LNCaP clone FGC (cell line): ENCODE data around the gene GPR37.

Source experiments
- DNase-seq: peaks from one replicate; pipeline ENCODE4 v3.0.0-alpha.2; 2011; ENCODE audit warnings: low read depth
- H3K4me3 ChIP-seq: 2 replicates; pipeline ENCODE4 v1.5.1; 2011; ENCODE audit warnings: mild to moderate bottlenecking, low read depth, low read length, control low read depth
- CTCF ChIP-seq: IDR thresholded peaks from 2 replicates; pipeline ENCODE4 v1.5.1; 2012; ENCODE audit warnings: mild to moderate bottlenecking; ENCODE audit not compliant: control insufficient read depth, insufficient read depth; ENCODE audit errors: extremely low read depth

Gene GPR37

GRCh38 chr7:124701955-124702354, 63.6 kb downstream of the GPR37 start:
- H3K4me3 ChIP-seq = no peak overlapping the region
- TF ChIP-seq CTCF = no peak
- peak; percentile 60 for DNase-seq

DNA sequence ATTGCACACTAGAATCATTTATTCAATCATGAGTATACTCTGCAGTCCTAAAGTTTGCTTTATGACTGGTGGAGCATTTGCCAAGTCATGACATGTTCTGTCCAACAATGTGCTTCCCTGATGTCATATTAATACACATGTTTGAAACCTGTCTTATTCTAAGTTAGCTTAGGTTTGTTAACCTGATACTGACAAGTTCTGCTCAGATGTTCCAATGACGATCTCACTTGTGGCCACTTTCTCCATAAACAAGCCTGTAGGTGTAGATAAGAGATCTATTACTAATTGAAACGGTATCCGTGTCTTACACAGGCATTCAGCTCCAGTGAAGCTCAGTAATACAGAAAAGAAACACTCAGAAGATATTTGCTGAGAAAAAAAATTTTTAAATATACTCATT, 64.9 kb downstream of the GPR37 start:
- H3K4me3 ChIP-seq = no peak overlapping the region
- DNase-seq = no peak
- TF ChIP-seq CTCF = no peak

DNA sequence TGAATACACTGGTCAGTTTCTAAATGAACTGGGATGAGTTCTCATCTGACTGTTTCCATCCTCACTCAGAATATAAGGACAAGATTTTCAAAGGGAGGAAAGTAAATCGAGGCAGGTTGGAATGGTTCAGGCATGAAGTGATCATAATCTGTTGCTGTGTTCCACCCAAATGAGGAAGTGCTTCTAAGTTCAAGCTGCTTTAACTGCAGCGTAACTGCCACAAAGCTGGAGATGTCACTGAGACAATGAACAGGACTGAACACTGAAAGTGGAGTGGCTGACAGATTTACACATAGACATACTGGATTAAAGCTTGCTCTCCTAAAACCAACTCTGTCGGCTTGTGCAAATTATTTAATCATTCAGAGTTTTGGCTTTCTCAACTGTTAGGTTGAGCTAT, 66.6 kb downstream of the GPR37 start:
- DNase-seq = no peak
- TF ChIP-seq CTCF = no peak
- H3K4me3 ChIP-seq = no peak overlapping the region

DNA sequence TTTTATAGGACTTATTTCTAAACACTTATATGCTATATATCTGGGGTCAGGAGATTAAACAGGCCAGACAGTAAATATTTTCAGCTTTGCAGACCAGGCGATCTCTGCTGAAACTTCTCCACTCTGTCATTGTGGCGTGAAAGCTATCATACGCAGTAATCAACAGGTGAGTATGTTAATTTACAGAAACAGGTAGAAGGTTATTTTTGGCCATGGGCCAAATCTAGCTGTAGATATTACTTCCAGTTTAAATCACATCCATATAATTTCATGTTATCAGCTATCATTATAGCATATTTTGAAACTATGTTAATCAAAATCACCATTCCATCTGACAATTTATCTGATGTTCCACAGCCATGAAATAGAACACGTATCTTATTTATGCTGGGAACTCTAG, 67.8 kb downstream of the GPR37 start:
- no peak overlapping the region for H3K4me3 ChIP-seq
- TF ChIP-seq CTCF = no peak
- no peak for DNase-seq
